Measurements from ENCODE around the gene ICAM4.

DNA sequence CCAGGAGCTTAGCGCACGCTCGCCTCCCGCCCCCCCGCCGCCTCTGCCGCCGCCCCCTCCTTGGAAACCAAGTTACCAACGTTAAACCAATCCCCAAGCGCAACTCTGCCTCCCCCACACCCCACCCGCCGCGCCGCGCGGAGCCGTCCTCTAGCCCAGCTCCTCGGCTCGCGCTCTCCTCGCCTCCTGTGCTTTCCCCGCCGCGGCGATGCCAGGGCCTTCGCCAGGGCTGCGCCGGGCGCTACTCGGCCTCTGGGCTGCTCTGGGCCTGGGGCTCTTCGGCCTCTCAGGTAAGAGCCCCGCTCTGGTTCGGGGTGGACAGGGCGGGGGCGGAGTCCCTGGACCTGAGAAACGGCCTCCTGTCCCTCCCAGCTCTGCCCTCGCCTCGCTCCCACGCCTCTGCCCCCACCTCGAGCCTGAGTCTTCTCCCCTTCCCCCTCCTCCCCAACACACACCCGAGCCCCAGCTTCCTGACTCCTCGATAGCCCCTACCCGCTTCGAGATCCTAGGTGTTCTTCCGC lies 3.1 kb downstream of the ICAM4 start, which contains the start of gene ICAM5:
- TF ChIP-seq, protein P1, sequence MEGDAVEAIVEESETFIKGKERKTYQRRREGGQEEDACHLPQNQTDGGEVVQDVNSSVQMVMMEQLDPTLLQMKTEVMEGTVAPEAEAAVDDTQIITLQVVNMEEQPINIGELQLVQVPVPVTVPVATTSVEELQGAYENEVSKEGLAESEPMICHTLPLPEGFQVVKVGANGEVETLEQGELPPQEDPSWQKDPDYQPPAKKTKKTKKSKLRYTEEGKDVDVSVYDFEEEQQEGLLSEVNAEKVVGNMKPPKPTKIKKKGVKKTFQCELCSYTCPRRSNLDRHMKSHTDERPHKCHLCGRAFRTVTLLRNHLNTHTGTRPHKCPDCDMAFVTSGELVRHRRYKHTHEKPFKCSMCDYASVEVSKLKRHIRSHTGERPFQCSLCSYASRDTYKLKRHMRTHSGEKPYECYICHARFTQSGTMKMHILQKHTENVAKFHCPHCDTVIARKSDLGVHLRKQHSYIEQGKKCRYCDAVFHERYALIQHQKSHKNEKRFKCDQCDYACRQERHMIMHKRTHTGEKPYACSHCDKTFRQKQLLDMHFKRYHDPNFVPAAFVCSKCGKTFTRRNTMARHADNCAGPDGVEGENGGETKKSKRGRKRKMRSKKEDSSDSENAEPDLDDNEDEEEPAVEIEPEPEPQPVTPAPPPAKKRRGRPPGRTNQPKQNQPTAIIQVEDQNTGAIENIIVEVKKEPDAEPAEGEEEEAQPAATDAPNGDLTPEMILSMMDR (IDR thresholded peaks at IDR 0.05), result no peak
- TF ChIP-seq POLR2AphosphoS5 (IDR thresholded peaks at IDR 0.05) (no peak), POLR2A (IDR thresholded peaks at IDR 0.05; ENCODE audit: low read depth) (no peak)

Measured in esophagus muscularis mucosa (tissue), 3 donors.